C4-2B (cell line): ENCODE measurements around the gene SCIN.

Experiments
- H3K27ac ChIP-seq: fragments of 450-650 bp; 2 replicates; pipeline ENCODE4 v1.5.1; 2017
- ZFX ChIP-seq: fragments of 450-650 bp; IDR thresholded peaks from 2 replicates; pipeline ENCODE4 v1.6.1; 2017
- TF ChIP-seq, protein P1 (sequence below): fragments of 450-650 bp; conservative IDR thresholded peaks from 2 replicates; pipeline ENCODE4 v1.5.1; 2017; ENCODE audit warnings: mild to moderate bottlenecking

Gene SCIN

DNA sequence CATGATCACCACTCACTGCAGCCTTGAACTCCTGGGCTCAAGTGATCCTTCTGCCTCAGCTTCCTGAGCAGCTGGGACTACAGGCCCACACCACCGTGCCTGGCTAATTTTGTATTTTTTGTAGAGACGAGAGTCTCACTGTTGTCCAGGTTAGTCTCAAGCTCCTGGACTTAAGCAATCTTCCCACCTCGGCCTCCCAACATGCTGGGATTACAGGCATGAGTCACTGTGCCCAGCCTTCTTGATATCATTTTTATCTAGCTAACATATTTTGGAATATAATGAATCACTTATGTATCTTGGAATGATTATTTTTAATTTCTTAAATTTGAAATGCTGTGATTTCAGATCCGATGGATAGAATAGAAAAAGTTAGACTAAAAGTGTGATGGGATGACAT lies 135.4 kb downstream of the SCIN start:
- TF ChIP-seq, protein P1, sequence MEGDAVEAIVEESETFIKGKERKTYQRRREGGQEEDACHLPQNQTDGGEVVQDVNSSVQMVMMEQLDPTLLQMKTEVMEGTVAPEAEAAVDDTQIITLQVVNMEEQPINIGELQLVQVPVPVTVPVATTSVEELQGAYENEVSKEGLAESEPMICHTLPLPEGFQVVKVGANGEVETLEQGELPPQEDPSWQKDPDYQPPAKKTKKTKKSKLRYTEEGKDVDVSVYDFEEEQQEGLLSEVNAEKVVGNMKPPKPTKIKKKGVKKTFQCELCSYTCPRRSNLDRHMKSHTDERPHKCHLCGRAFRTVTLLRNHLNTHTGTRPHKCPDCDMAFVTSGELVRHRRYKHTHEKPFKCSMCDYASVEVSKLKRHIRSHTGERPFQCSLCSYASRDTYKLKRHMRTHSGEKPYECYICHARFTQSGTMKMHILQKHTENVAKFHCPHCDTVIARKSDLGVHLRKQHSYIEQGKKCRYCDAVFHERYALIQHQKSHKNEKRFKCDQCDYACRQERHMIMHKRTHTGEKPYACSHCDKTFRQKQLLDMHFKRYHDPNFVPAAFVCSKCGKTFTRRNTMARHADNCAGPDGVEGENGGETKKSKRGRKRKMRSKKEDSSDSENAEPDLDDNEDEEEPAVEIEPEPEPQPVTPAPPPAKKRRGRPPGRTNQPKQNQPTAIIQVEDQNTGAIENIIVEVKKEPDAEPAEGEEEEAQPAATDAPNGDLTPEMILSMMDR = no peak
- TF ChIP-seq ZFX = no peak
- no peak overlapping the region for H3K27ac ChIP-seq

DNA sequence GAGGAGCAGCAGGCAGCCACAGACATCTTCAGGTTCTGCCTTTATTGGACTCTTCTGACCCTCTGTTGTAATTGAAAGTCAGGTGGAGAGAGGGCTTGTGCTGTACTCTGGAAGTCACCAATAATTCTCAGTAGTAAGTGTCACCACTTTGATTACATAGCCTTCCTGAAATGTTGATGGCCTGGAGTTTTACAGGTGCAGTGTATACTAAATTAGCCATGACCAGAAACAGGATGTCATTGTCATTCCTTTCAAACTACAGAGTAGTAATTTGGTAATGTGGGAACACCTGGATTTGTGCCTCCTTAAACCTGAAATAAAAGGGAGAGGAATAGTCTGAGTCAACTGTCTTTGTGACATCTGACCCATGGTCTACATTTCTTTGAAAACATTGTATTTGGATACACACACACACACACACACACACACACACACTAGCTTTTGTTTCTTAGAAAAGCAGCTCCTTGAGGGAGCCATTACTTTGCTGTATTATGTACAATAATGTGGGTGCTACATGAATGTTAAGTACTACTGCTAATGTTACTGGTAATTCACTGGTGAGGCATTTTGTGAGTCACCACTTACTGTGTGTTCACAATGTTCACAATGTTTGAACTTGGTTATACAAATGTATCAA lies 136.5 kb downstream of the SCIN start:
- no peak overlapping the region for H3K27ac ChIP-seq

DNA sequence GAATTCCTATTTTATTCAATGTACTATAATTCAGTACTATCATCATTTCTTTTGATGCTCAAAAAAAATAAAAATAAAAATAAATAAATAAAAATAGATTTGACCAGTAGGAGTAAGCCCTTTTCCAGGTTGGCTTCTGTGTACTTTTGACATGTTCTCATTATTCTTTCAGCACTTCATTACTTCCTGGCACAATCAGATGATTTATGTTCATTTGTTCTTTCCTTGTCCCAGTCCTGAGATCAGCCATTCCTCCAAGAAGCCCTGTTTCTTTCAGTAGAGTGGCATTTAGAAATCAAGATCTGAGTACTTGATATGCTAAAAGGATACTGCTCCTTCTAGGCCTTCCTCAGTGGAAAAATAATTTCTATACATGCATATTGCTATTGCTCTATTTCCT lies 137.8 kb downstream of the SCIN start:
- no peak overlapping the region for H3K27ac ChIP-seq
- TF ChIP-seq, protein P1 = no peak
- TF ChIP-seq ZFX = no peak

More for the DNA sequence above, 136.5 kb downstream of the SCIN start:
- TF ChIP-seq, protein P1 = no peak
- no peak for TF ChIP-seq ZFX
